ENCODE measurements around the gene SLC35F4. TPM values are rescaled to one million over a fixed set of nuclear protein-coding genes. Genes with fewer than 3 reads are reported as not detected.

SLC35F4 gene
- total RNA-seq = not detected

GRCh38 chr14:57865403-57866198 lies at the start of gene SLC35F4:
TSS of gene SLC35F4 (minus strand) at chr14:57866092.
- H3K4me1 ChIP-seq = peaks cover 10% of the 10 kb centered on the region
- H3K27me3 ChIP-seq = peaks cover 5% of the 10 kb centered on the region
- TF ChIP-seq CTCF (IDR thresholded peaks at IDR 0.05) = no peak
- no peaks in the 10 kb centered on the region for H3K36me3 ChIP-seq
- peak within 1 kb of the TSS; percentile 18 to 29 for H3K4me3 ChIP-seq
- intact Hi-C loops (cut with DNase I) = no loop called here
- H3K27ac ChIP-seq = no peak within 1 kb of the TSS
- H3K9me3 ChIP-seq = no peaks in the 10 kb centered on the region
- DNase-seq (ENCODE audit: extremely low spot score in 2 of 2) = no peak

- no peaks in the 10 kb centered on the region for H3K4me1 ChIP-seq
- H3K4me3 ChIP-seq = no peak overlapping the region
- TF ChIP-seq POLR2AphosphoS5 (IDR thresholded peaks at IDR 0.05; ENCODE audit: insufficient read depth in 1 of 2, low read depth in 1 of 2) (no peak), POLR2A (IDR thresholded peaks at IDR 0.05) (no peak), CTCF (IDR thresholded peaks at IDR 0.05) (no peak)
- H3K36me3 ChIP-seq = no peaks in the 10 kb centered on the region
- H3K9me3 ChIP-seq = no peaks in the 10 kb centered on the region
- intact Hi-C loops (cut with DNase I) = no loop called here
- H3K27me3 ChIP-seq = no peaks in the 10 kb centered on the region
- no peak overlapping the region for H3K27ac ChIP-seq
- no peak for DNase-seq (ENCODE audit: extremely low spot score in 2 of 2)
These were observed 43.7 kb upstream of the SLC35F4 start for GRCh38 chr14:57909626-57910025.

GRCh38 chr14:57903954-57904353 lies 38.1 kb upstream of the SLC35F4 start:
- H3K27me3 ChIP-seq = no peaks in the 10 kb centered on the region
- DNase-seq (ENCODE audit: extremely low spot score in 2 of 2) = no peak
- no peak overlapping the region for H3K4me3 ChIP-seq
- no peak overlapping the region for H3K27ac ChIP-seq
- H3K36me3 ChIP-seq = no peaks in the 10 kb centered on the region
- intact Hi-C loops (cut with DNase I) = no loop called here
- no peaks in the 10 kb centered on the region for H3K4me1 ChIP-seq
- no peaks in the 10 kb centered on the region for H3K9me3 ChIP-seq
- TF ChIP-seq POLR2A (IDR thresholded peaks at IDR 0.05) (no peak), CTCF (IDR thresholded peaks at IDR 0.05) (no peak), POLR2AphosphoS5 (IDR thresholded peaks at IDR 0.05; ENCODE audit: insufficient read depth in 1 of 2, low read depth in 1 of 2) (no peak)

GRCh38 chr14:57898837-57899572 lies 33.1 kb upstream of the SLC35F4 start:
- Histone ChIP-seq H3K9me3 (no peaks in the 10 kb centered on the region), H3K27me3 (no peaks in the 10 kb centered on the region), H3K36me3 (no peaks in the 10 kb centered on the region), H3K4me1 (no peaks in the 10 kb centered on the region), H3K27ac (no peak overlapping the region), H3K4me3 (no peak overlapping the region)
- DNase-seq (ENCODE audit: extremely low spot score in 2 of 2) = no peak
- intact Hi-C loops (cut with DNase I) = no loop called here
- TF ChIP-seq POLR2AphosphoS5 (IDR thresholded peaks at IDR 0.05; ENCODE audit: insufficient read depth in 1 of 2, low read depth in 1 of 2) (no peak), CTCF (IDR thresholded peaks at IDR 0.05) (no peak), POLR2A (IDR thresholded peaks at IDR 0.05) (no peak)

Measured in vagina (tissue), 2 donors.